T-helper 22 cell (primary cell): ENCODE measurements around the gene ITGAX.
"Not testable (repeated sequence)": the region's sequence is repeated elsewhere in the genome, so short reads cannot be mapped to it uniquely, and the experiment has no call there.

Source experiments
- DNase-seq: peaks from one replicate; pipeline ENCODE4 v3.0.0-alpha.2; 2020; ENCODE audit warnings: low read depth

The ITGAX gene

GRCh38 chr16:31410082-31410481 is 55.1 kb downstream of the ITGAX start:
- no peak for DNase-seq

- DNase-seq = no peak
Measured at GRCh38 chr16:31411024-31411844, 56.3 kb downstream of the ITGAX start.

GRCh38 chr16:31412750-31413149 is 57.8 kb downstream of the ITGAX start:
- DNase-seq = no peak

GRCh38 chr16:31413381-31413780 is 58.4 kb downstream of the ITGAX start:
- no peak for DNase-seq

- no peak for DNase-seq
Measured at GRCh38 chr16:31413943-31414342, 59.0 kb downstream of the ITGAX start.

- DNase-seq = no peak
Measured at GRCh38 chr16:31414706-31415105, 59.7 kb downstream of the ITGAX start.

- DNase-seq = no peak
Measured at GRCh38 chr16:31416371-31416770, 61.4 kb downstream of the ITGAX start.

GRCh38 chr16:31417036-31417435 is 62.1 kb downstream of the ITGAX start:
- DNase-seq = not testable (repeated sequence)

DNA sequence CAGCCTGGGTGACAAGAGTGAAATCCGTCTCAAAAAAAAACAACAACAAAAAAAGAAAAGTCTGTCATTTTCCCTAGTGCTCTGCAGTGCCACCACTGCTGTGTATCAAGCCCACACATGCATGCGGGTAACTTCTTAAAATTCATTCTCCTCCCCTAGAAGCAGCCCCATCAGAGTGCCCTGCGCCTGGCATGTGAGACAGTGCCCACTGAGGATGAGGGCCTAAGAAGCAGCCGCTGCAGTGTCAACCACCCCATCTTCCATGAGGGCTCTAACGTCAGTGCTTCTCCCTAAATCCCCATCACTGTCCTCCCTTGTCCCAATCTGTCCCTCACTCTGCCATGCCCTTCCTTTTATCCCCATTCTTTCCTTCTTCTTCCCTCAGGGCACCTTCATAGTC is 62.9 kb downstream of the ITGAX start:
- DNase-seq = no peak

DNA sequence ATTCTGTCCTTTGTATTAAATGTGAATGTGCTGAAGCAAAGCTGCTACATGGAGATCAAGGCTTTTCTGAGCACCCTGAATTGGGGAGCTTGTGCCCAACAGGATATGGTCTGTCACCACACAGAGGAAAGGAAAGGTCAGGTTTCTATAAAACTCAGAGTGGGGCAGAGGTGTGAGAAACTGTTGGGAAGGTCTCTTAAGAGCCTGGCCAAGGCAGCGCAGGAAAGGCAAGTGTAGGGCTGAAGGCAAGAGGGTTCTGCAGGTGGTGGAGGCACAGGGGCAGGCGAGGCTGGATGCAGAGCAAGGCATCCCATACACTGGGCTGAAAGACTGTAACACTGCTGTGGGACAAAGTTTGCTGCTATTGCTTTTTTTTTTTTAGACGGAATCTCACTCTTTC is 65.1 kb downstream of the ITGAX start:
- no peak for DNase-seq

DNA sequence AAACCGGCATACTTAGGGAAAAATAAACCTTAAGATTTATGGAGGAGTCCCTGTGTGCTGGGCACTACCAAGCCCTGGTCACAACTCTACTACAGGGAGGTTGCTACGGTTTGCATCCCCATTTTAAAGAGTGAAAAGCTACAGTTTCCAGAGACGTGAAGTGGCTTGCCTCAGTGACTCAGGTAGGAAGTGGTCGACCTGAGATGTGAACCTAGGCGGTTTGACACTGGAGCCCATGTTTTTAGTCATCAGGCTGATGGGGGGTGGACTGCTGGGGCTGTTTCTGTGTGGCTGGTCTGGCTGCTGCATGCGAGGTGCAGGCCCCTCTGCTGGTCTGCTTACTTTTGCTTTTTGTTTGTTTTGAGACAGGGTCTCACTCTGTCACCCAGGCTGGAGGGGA is 66.6 kb downstream of the ITGAX start:
- no peak for DNase-seq

GRCh38 chr16:31423241-31423640 is 68.3 kb downstream of the ITGAX start:
- no peak for DNase-seq

DNA sequence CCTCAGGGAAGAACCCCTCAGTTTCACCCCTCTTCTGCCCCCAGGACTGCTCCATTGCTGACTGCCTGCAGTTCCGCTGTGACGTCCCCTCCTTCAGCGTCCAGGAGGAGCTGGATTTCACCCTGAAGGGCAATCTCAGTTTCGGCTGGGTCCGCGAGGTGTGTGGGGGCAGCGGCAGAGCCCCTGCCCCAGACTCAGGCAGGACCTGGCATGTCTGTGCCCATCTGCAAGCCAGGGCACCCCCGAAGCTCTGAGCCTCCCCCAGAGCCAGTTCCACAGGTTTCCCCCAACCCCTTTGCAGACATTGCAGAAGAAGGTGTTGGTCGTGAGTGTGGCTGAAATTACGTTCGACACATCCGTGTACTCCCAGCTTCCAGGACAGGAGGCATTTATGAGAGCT is 68.8 kb downstream of the ITGAX start:
- no peak for DNase-seq

GRCh38 chr16:31427441-31428278 is 72.7 kb downstream of the ITGAX start:
- DNase-seq = peak; percentile 10

GRCh38 chr16:31428279-31428597 is 73.3 kb downstream of the ITGAX start, which contains the start of gene COX6A2:
Gene COX6A2, minus strand, starts transcription at chr16:31428360. Its CDS starts 35 bp downstream, at chr16:31428325.
- no peak for DNase-seq

- no peak for DNase-seq
Measured at GRCh38 chr16:31428638-31429247, 73.8 kb downstream of the ITGAX start.

- no peak for DNase-seq
Measured at GRCh38 chr16:31429314-31429713, 74.3 kb downstream of the ITGAX start.

- no peak for DNase-seq
Measured at GRCh38 chr16:31429796-31430195, 74.8 kb downstream of the ITGAX start.

DNA sequence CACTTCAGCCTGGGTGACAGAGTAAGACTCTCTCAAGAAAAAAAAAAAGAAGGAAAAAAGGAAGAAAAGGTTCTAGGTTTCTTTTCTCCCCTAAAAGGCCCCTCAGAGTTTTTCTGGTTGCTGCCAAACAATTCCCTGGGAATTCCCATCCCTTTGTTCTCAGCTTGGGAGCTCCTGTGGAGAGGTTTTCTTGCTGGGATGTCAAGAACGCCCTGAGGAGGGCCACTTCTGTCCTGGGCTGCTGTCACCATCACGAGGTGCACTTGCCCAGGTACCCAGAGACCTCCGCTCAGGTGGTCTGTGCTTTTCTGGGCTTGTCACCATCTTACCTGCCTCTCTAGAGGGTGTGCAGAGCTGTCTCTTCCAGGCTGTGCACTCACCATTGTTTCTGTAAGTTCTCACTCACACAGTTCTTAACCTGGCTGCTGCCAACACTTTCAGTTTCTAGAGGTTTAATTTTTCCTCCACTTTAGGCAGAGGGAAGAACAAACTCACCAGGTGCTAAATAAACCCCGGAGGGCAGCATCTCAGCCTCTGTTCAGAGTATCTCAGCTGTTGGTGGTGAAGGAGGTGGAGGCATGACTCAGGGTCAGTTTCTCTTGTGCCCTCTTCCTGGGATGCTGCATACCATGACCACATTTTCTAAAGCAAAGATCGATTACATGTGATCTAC is 75.5 kb downstream of the ITGAX start:
- no peak for DNase-seq
